Fibroblast of mammary gland (primary cell): ENCODE results near the gene PLXNA2.

Source experiments
- DNase-seq: peaks from one replicate; pipeline ENCODE4 v3.0.0-alpha.2; 2010; ENCODE audit warnings: low read depth
- H3K4me3 ChIP-seq: 2 replicates; pipeline ENCODE4 v1.5.1; 2011; ENCODE audit warnings: low read depth, mild to moderate bottlenecking, low read length, moderate library complexity; ENCODE audit not compliant: control insufficient read depth
- CTCF ChIP-seq: conservative IDR thresholded peaks from 2 replicates; pipeline ENCODE4 v1.5.1; 2011; ENCODE audit warnings: low read depth, low read length, inconsistent platforms; ENCODE audit not compliant: control insufficient read depth, insufficient read depth

Gene PLXNA2

GRCh38 chr1:208127284-208127683 lies 116.9 kb downstream of the PLXNA2 start:
- no peak overlapping the region for H3K4me3 ChIP-seq
- no peak for TF ChIP-seq CTCF
- DNase-seq, result no peak

GRCh38 chr1:208126108-208126507 lies 118.1 kb downstream of the PLXNA2 start:
- no peak for TF ChIP-seq CTCF
- DNase-seq, result no peak
- no peak overlapping the region for H3K4me3 ChIP-seq

- DNase-seq, result no peak
- no peak overlapping the region for H3K4me3 ChIP-seq
- no peak for TF ChIP-seq CTCF
Measured at GRCh38 chr1:208122612-208123358, 121.4 kb downstream of the PLXNA2 start.

GRCh38 chr1:208121813-208122364 lies 122.3 kb downstream of the PLXNA2 start:
- TF ChIP-seq CTCF, result no peak
- DNase-seq, result no peak
- no peak overlapping the region for H3K4me3 ChIP-seq

GRCh38 chr1:208120431-208120790 lies 123.8 kb downstream of the PLXNA2 start:
- no peak for DNase-seq
- H3K4me3 ChIP-seq, result no peak overlapping the region
- no peak for TF ChIP-seq CTCF

- no peak for DNase-seq
- no peak overlapping the region for H3K4me3 ChIP-seq
- TF ChIP-seq CTCF, result no peak
Measured at GRCh38 chr1:208118841-208119606, 125.2 kb downstream of the PLXNA2 start.
